ENCODE data around the gene SLC22A2.

GRCh38 chr6:160178271-160178670 lies 80.3 kb downstream of the SLC22A2 start:
- TF ChIP-seq CTCF (IDR thresholded peaks at IDR 0.05 in 2 of 3, conservative IDR thresholded peaks at IDR 0.05 in 1 of 3; ENCODE audit: control insufficient read depth in 2 of 3, extremely low read depth in 1 of 3, insufficient read depth in 1 of 3, low read depth in 3 of 3, low read length in 3 of 3) (no peak), NFIC (IDR thresholded peaks at IDR 0.05; ENCODE audit: low read depth, low read length) (no peak), YY1 (IDR thresholded peaks at IDR 0.05; ENCODE audit: low read depth, low read length) (no peak), RBBP5 (conservative IDR thresholded peaks at IDR 0.05) (no peak), TAF1 (IDR thresholded peaks at IDR 0.05; ENCODE audit: borderline replicate concordance, low read depth, low read length) (no peak), BACH1 (IDR thresholded peaks at IDR 0.05; ENCODE audit: borderline replicate concordance) (no peak), POLR2A (IDR thresholded peaks at IDR 0.05; ENCODE audit: low read depth, low read length) (no peak)

Data from GM12878 (cell line).